Activated naive CD8-positive, alpha-beta T cell treated with anti-CD3 and anti-CD28 coated beads for 36 hours (primary cell): ENCODE data around the gene FOS. TPM values are rescaled to one million over a fixed set of nuclear protein-coding genes. Genes with fewer than 3 reads are reported as not detected.
"Not testable (repeated sequence)": the region's sequence is repeated elsewhere in the genome, so short reads cannot be mapped to it uniquely, and the experiment has no call there.

ENCODE experiments used
- DNase-seq: peaks from one replicate; pipeline ENCODE4 v3.0.0; 2021
- H3K27ac Mint-ChIP-seq: one replicate; pipeline ENCODE4 v1.8.0; 2022; ENCODE audit warnings: mild to moderate bottlenecking, moderate library complexity, mixed read lengths
- H3K27me3 Mint-ChIP-seq: one replicate; pipeline ENCODE4 v1.8.0; 2022; ENCODE audit warnings: mild to moderate bottlenecking, mixed read lengths
- H3K36me3 Mint-ChIP-seq: one replicate; pipeline ENCODE4 v1.8.0; 2021; ENCODE audit warnings: mild to moderate bottlenecking, mixed read lengths
- H3K4me1 Mint-ChIP-seq: one replicate; pipeline ENCODE4 v1.8.0; 2021; ENCODE audit warnings: mixed read lengths
- H3K4me3 Mint-ChIP-seq: one replicate; pipeline ENCODE4 v1.8.0; 2022; ENCODE audit warnings: mild to moderate bottlenecking, moderate library complexity, mixed read lengths
- H3K9me3 Mint-ChIP-seq: one replicate; pipeline ENCODE4 v1.8.0; 2022; ENCODE audit warnings: mixed read lengths
- total RNA-seq, 2 experiments: library from RNA; stranded (reverse); gene quantifications; one replicate each; pipeline ENCODE4 v1.2.3, GENCODE V29; 2021

FOS gene
- 10 to 100 TPM; 19.5 to 20.0 TPM for total RNA-seq

DNA sequence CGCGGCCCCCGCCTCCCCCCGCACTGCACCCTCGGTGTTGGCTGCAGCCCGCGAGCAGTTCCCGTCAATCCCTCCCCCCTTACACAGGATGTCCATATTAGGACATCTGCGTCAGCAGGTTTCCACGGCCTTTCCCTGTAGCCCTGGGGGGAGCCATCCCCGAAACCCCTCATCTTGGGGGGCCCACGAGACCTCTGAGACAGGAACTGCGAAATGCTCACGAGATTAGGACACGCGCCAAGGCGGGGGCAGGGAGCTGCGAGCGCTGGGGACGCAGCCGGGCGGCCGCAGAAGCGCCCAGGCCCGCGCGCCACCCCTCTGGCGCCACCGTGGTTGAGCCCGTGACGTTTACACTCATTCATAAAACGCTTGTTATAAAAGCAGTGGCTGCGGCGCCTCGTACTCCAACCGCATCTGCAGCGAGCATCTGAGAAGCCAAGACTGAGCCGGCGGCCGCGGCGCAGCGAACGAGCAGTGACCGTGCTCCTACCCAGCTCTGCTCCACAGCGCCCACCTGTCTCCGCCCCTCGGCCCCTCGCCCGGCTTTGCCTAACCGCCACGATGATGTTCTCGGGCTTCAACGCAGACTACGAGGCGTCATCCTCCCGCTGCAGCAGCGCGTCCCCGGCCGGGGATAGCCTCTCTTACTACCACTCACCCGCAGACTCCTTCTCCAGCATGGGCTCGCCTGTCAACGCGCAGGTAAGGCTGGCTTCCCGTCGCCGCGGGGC is at the start of gene FOS:
FOS (plus strand) TSS at position 407 of the 731 bp plus-strand sequence; CDS start at position 562, 155 bp downstream.
- peak; percentile 83 for DNase-seq
- Mint-ChIP-seq H3K4me1 (peaks cover 50% of the 10 kb centered on the region), H3K4me3 (peak within 1 kb of the TSS; percentile 94), H3K36me3 (peaks cover 25% of the 10 kb centered on the region), H3K27me3 (peaks cover 47% of the 10 kb centered on the region), H3K9me3 (no peaks in the 10 kb centered on the region), H3K27ac (peak within 1 kb of the TSS; percentile 97)

DNA sequence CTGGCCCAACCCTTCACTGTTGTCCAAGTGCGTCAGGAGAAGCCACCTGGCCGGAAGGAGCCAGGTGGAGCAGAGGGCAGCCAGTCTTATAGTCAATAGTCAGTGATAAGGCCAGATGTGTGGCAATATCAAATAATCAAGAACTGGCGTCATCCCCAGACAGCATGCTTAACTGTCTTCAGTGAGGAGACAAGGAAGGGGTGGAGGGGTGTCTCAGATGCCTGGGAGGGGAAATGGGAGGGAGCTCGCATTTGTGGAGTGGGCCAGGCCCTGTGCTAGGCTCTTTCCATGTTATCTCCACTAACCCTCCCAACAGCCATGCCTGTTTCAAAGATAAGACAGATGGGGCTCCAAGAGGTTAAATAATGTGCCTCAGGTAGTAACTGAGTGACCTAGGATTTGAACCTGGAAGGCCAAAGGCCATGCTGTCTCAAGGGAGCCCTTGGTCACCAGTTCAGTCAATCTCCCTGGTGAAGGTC is 48.9 kb upstream of the FOS start:
- DNase-seq, result no peak
- Mint-ChIP-seq H3K9me3 (peaks cover 1% of the 10 kb centered on the region), H3K4me3 (no peak overlapping the region), H3K27me3 (no peaks in the 10 kb centered on the region), H3K27ac (no peak overlapping the region), H3K4me1 (peaks cover 45% of the 10 kb centered on the region), H3K36me3 (no peaks in the 10 kb centered on the region)

DNA sequence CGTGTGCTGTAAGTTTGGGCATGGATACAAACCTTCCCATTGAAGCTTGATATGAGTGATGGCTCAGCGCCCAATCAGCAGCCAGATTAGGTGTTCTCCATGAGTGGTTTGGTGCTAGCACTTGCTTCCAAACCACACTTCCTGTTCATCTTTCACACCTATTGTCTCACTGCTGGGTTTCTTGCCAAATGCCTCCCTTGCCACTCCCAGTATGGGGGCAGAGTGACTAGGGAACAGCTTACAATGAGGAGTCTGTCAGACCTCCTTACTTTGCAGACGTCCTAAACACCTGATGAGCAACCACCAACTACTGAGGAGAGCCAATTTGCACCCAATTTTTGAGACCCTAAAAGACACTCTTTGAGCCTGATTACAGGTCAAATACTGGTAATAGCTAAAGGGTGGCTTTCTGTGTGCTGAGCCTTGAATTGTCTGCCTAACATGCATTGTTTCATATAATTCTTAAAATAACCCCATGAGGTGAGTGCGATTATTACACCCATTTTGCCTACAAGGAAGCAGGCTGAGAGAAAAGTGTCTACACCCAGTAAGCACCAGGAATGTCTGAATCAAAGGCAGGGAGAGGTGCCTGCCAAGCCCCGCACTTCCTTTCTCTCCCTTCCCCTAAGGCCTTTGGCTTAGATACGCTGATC is 48.4 kb upstream of the FOS start:
- Mint-ChIP-seq H3K27ac (no peak overlapping the region), H3K36me3 (no peaks in the 10 kb centered on the region), H3K27me3 (no peaks in the 10 kb centered on the region), H3K4me1 (peaks cover 45% of the 10 kb centered on the region), H3K9me3 (peaks cover 1% of the 10 kb centered on the region), H3K4me3 (no peak overlapping the region)
- DNase-seq, result peak; percentile 58

DNA sequence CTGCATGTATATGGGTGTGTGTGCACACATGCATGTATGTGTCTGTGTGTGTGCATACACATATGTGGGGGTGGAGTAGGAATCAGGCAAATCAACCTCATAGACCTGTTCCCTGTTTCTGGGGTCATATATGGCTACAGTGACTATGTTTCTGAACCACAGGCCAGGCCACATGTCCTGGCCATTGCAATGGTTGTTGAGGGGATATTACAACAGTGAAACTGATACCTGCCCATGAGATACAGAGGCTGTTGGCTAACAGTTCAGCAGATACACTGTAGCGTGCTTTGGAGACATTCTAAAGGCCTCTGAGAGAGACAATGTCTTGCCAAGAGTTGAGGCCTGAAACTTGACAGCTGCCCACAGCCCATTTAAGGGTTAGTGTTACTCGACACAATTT is 47.3 kb upstream of the FOS start:
- Mint-ChIP-seq H3K4me1 (peaks cover 45% of the 10 kb centered on the region), H3K36me3 (no peaks in the 10 kb centered on the region), H3K4me3 (no peak overlapping the region)

DNA sequence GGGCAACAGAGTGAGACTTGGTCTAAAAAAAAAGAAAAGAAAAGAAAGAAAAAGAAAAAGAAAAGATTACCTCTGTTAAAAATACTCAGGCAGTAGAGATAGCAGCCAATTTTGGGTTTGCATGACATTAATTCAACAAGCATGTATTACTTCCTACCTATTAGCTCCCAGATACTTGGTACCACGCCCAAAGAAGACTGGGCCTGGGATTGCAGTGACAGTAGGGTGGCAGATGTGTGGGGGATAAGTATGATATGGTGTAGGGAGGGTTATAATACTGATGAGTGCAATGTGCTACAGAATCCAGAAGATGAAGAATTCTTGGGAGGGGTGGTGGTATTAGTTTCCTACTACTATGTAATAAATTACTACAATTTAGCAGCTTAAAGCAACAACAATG is 46.4 kb upstream of the FOS start:
- no peaks in the 10 kb centered on the region for H3K27me3 Mint-ChIP-seq
- no peak for DNase-seq
- peaks cover 1% of the 10 kb centered on the region for H3K9me3 Mint-ChIP-seq
- H3K27ac Mint-ChIP-seq, result no peak overlapping the region
- peaks cover 43% of the 10 kb centered on the region for H3K4me1 Mint-ChIP-seq
- H3K36me3 Mint-ChIP-seq, result no peaks in the 10 kb centered on the region
- H3K4me3 Mint-ChIP-seq, result no peak overlapping the region

More for the DNA sequence above, 47.3 kb upstream of the FOS start:
- no peak overlapping the region for H3K27ac Mint-ChIP-seq
- DNase-seq, result no peak
- H3K9me3 Mint-ChIP-seq, result peaks cover 1% of the 10 kb centered on the region
- H3K27me3 Mint-ChIP-seq, result no peaks in the 10 kb centered on the region

DNA sequence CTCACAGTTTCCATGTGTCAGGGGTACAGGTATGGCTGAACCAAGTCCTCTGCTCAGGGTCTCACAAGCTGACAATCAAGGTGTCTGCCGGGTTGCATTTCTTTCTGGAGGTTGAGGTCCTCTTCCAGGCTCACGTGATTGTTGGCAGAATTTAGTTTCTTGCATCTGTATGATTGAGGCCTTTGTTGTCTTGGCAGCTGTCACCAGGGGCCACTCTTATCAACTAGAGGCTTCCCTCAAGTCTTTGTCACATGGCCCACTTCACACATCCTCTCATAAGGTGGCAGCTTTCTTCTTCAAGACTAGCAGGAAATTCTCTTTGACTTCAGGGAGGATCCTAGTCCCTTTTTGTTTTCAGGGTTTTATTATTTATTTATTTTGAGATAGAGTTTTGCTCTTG is 46.0 kb upstream of the FOS start:
- no peaks in the 10 kb centered on the region for H3K27me3 Mint-ChIP-seq
- H3K36me3 Mint-ChIP-seq, result no peaks in the 10 kb centered on the region
- no peak overlapping the region for H3K27ac Mint-ChIP-seq
- no peak for DNase-seq
- peaks cover 1% of the 10 kb centered on the region for H3K9me3 Mint-ChIP-seq
- H3K4me3 Mint-ChIP-seq, result no peak overlapping the region
- peaks cover 40% of the 10 kb centered on the region for H3K4me1 Mint-ChIP-seq

DNA sequence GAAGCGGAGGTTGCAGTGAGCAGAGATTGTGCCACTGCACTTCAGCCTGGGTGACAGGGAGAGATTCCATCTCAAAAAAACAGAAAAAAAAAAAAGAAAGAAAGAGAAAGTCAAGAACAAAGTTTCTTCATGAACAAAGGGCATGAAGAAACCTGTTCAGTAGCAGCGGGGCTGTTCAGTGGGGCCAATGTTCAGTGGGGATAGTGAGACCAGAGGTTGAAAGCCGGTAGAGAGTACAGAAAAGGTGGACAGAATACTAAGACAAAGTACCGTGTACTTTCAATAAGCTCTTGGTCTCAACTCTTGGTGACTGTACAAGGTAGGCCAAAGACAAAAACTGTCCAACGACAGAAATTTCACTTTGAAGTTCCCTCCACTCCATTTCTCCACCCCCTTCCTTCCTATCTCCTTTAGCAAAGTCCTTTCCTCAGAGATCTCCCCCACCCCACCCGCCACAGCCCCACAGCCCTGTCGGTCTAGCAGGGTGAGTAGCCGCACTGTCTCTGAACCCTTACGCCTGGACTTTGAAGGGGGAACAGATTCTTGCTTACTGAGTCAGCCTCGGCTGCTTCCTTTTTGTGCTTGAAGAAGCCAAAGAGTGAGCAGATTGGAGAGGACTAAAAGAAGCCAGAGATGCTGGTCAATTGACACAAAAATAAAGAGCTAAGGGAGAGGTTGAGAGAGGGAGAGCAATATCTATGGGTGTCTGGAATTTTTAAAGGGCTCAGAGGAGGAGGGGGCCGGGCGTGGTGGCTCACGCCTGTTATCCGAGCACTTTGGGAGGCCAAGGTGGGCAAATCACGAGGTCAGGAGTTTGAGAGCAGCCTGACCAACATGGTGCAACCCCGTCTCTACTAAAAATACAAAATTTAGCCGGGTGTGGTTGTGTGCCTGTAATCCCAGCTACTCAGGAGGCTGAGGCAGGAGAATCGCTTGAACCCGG is 44.2 kb upstream of the FOS start:
- DNase-seq, result no peak
- Mint-ChIP-seq H3K27ac (no peak overlapping the region), H3K4me3 (no peak overlapping the region), H3K4me1 (peaks cover 30% of the 10 kb centered on the region), H3K27me3 (no peaks in the 10 kb centered on the region), H3K9me3 (peaks cover 1% of the 10 kb centered on the region), H3K36me3 (no peaks in the 10 kb centered on the region)

DNA sequence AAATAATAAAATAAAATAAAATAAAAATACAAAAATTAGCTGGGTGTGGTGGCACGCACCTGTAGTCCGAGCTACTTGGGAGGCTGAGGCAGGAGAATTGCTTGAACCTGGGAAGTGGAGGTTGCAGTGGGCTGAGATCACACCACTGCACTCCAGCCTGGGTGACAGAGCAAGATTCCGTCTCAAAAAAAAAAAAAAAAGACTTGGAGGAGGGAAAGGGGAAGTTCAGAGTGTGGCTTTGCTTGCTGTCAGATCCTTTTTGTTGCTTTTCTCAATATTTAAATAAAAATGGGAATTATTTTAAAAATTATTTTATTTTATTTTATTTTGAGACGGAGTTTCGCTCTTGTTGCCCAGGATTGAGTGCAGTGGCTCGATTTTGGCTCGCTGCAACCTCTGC is 43.4 kb upstream of the FOS start:
- not testable (repeated sequence) for H3K27me3 Mint-ChIP-seq, H3K36me3 Mint-ChIP-seq, H3K4me3 Mint-ChIP-seq, DNase-seq, H3K9me3 Mint-ChIP-seq, H3K27ac Mint-ChIP-seq
- peaks cover 23% of the 10 kb centered on the region for H3K4me1 Mint-ChIP-seq

DNA sequence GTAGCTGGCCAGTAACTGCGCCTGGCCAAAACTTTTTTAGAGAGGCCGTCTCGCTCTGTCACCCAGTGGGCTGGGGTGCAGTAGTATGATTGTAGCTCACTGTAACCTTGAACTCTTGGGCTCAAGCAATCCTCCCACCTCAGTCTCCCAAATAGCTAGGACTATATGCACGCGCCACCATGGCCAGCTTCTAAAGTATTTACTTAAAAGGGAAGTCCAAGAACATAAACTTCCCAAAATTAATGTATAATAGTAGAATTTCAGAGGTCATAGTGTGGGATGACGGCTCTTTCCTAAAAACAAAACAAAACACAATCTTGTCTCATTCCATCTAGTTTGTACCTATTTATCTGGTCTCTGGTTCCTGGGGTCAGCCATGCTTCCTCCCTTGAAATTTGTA is 42.2 kb upstream of the FOS start:
- H3K27me3 Mint-ChIP-seq, result no peaks in the 10 kb centered on the region
- H3K4me1 Mint-ChIP-seq, result peaks cover 11% of the 10 kb centered on the region
- no peak overlapping the region for H3K27ac Mint-ChIP-seq
- H3K9me3 Mint-ChIP-seq, result no peaks in the 10 kb centered on the region
- no peaks in the 10 kb centered on the region for H3K36me3 Mint-ChIP-seq
- DNase-seq, result no peak
- H3K4me3 Mint-ChIP-seq, result no peak overlapping the region

DNA sequence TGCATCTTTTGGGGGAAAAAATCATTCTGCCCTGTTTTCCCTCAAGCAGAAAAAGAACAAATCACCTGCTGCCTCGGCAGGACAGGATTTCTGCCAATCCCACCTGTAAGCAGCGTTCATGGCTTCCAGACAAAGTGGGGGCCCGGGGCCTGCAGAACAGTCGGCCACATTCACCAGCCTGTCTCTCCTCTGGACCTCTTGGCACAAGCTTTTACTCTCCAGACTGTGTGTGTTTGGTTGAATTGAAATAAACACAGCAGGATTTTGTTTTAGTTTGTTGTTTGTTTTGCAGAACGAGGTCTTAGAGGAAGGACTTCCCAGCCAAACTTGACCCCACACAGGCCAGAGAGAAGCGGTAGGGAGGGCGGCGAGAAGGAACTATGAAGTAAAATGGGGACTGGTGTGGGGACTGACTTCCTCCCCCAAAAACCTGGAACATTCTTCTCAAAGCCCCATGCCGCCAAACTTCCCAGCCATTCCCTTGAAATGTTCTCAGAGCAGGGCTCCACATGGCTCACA is 41.7 kb upstream of the FOS start:
- H3K9me3 Mint-ChIP-seq, result no peaks in the 10 kb centered on the region
- no peak overlapping the region for H3K4me3 Mint-ChIP-seq
- DNase-seq, result no peak
- no peak overlapping the region for H3K27ac Mint-ChIP-seq
- peaks cover 9% of the 10 kb centered on the region for H3K4me1 Mint-ChIP-seq
- no peaks in the 10 kb centered on the region for H3K27me3 Mint-ChIP-seq
- H3K36me3 Mint-ChIP-seq, result no peaks in the 10 kb centered on the region

DNA sequence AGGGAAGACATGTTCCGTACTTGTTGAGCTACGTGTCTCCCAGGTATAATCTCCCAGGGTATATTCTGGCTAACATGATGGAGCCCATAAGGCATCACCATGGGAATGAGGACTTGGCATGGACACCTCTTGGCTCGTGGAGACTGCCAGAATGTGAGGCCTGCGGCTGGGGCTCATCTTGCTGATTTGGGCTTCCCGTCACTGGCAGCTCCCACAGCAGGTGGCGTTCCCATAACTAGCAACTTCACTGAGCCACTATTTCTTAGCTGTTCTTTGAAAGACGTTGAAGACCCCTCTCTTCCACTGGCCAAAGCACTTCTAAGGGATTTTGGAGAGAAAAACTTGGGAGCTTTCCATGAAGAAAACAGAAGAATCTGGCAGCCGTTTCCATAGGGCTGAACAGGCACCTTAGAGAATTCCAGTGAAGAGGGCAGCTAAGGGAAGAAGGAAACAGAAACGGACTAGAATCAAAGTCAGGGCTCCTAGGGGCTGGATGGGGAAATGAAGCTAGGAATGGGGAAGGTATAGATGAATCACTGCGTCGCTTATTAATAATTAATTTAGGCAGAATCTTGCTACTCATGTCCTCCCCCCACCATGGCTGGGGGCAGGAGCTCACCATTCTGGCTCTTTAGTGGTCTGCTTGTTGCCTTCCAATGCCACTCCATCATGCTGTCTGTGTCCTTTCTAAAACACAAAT is 39.7 kb upstream of the FOS start:
- Mint-ChIP-seq H3K4me1 (no peaks in the 10 kb centered on the region), H3K27me3 (no peaks in the 10 kb centered on the region), H3K9me3 (no peaks in the 10 kb centered on the region), H3K4me3 (no peak overlapping the region), H3K27ac (no peak overlapping the region), H3K36me3 (no peaks in the 10 kb centered on the region)
- no peak for DNase-seq

DNA sequence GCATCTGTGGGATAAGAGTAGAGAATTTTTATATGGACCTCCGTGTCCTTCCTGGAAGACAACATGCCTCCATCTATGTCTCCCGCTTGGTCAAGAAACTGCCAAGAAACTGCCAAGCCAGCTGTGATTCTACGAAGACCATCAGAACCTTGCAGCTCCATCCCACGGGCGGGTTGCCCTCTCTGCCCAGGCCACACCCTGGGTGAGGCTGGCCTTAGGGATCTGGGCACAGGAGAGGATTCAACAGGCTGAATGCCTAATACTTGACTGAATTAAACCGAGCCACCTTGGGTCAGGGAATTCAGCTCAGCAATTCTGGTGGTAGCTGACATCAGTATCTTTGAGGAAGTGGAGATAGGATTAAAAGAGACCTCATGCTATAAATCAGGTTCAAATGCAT is 37.8 kb upstream of the FOS start:
- H3K4me1 Mint-ChIP-seq, result no peaks in the 10 kb centered on the region
- no peak overlapping the region for H3K4me3 Mint-ChIP-seq
- H3K27me3 Mint-ChIP-seq, result no peaks in the 10 kb centered on the region
- H3K9me3 Mint-ChIP-seq, result no peaks in the 10 kb centered on the region
- DNase-seq, result no peak
- H3K36me3 Mint-ChIP-seq, result no peaks in the 10 kb centered on the region
- no peak overlapping the region for H3K27ac Mint-ChIP-seq

DNA sequence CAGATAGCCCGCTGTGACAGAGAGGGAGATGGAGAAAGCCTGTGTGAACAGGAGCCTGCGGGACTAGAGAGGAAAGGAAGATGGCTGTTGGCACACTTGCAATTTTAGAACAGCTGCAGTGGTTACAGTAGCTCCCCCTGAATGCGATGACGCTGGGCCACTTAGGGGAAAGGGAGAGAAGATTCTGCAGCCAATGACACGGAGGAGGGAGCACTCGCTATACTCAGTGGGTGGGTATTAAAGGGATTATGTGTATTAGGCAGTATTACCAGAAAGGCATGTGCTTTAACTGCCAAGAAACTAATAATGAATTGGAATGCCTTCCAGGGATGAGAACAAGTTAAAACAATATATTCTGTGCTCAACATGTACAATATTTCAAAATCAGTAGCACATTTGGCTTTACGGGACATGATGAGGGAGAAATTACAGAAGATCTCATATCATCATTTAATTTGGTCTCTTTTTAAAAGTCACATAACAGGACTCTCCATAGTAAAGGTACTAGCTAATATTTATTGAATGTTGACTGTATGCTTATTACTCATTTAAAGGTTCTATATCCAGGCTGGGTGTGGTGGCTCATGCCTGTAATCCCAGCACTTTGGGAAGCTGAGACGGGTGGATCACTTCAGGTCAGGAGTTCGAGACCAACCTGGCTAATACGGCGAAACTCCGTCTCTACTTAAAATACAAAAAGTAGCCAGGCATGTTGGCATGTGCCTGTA is 35.9 kb upstream of the FOS start:
- Mint-ChIP-seq H3K9me3 (no peaks in the 10 kb centered on the region), H3K4me3 (no peak overlapping the region), H3K27me3 (no peaks in the 10 kb centered on the region), H3K36me3 (no peaks in the 10 kb centered on the region), H3K4me1 (peaks cover 14% of the 10 kb centered on the region), H3K27ac (no peak overlapping the region)
- DNase-seq, result no peak

DNA sequence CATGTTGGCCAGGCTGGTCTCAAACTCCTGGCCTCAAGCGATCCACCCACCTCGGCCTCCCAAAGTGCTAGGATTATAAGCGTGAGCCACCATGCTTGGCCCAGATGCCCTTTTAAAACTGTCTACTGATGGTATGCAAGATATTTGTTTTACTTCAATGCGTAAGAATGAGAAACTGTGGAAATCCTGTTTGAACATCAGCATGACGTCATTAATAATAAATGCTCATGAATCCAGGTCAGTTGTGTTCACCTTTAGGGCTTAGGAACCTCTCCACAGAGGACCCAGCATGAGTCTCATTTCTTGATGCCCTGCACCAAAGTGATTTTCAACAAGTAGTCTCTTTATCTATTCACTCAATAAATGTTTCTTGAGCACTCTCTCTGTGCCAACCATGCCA is 34.5 kb upstream of the FOS start:
- Mint-ChIP-seq H3K27ac (no peak overlapping the region), H3K27me3 (no peaks in the 10 kb centered on the region), H3K4me1 (peaks cover 27% of the 10 kb centered on the region), H3K9me3 (no peaks in the 10 kb centered on the region), H3K4me3 (no peak overlapping the region), H3K36me3 (no peaks in the 10 kb centered on the region)
- DNase-seq, result no peak
